GM10248 (cell line): Measurements from ENCODE around the gene CKM.

Source experiments
- CTCF ChIA-PET: fragments of 300-600 bp; sonication (Branson Sonifier 250); formaldehyde crosslinking; extraction: SDS; loops from one replicate; lab custom pipeline; 2021; ENCODE audit warnings: antibody characterized with exemption; lab: Yijun Ruan, JAX
- POLR2A ChIA-PET: fragments of 350-650 bp; sonication (Branson Sonifier 250); formaldehyde crosslinking; extraction: SDS; loops from one replicate; lab custom pipeline; 2020; ENCODE audit warnings: antibody characterized with exemption; lab: Yijun Ruan, JAX
- DNase-seq: peaks from one replicate; pipeline ENCODE4 v3.0.0; 2012; ENCODE audit errors: extremely low spot score
- TF ChIP-seq, protein P1 (sequence below): IDR thresholded peaks from 2 replicates; pipeline ENCODE4 v1.5.1; 2012; ENCODE audit warnings: mild to moderate bottlenecking, low read depth; ENCODE audit errors: extremely low read depth, missing control alignments, control extremely low read depth

CKM gene

DNA sequence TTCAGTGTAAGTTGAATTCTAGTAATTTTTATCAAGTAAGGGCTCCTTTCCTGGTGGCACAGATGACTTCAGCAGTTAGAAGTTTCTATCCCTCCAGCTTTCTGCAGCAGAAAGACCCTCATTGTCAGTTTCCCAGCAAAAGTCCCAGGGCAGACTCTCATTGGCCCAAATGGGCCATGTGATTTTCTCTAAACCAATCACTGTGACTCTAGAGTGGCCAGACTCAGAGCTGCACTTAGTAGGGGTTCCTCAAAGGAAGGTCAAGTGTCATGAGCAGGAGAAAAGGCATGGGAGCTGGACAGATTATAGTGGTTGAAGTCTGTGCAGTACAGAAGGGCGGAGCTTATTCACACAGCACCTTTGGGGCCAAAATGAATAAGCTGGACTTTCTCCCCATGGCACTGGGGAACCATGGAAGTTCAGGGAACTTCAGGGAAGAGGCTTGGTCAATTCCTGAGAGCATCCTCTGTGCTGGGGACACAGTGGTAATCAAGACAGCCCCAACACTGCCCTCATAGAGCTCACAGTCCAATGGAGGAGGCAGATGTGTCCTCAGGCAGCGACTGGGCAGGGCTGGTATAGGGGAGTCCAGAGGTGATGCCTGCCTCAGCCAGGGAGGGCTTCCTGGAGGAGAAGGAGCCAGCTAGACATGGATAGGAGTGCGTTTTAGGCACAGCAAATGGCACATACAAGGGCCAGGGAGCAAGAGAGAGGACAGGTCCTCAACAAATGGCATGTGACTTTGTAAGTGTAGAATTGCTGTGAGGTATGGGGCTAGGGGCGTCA is 18.3 kb downstream of the CKM start:
- ChIA-PET CTCF (interaction anchor here (1.5 kb wide), 1 partner anchor 13 kb away, joined by 4 read pairs; no protein-coding TSS in a partner anchor), POLR2A (no interaction called here)
- TF ChIP-seq, protein P1, sequence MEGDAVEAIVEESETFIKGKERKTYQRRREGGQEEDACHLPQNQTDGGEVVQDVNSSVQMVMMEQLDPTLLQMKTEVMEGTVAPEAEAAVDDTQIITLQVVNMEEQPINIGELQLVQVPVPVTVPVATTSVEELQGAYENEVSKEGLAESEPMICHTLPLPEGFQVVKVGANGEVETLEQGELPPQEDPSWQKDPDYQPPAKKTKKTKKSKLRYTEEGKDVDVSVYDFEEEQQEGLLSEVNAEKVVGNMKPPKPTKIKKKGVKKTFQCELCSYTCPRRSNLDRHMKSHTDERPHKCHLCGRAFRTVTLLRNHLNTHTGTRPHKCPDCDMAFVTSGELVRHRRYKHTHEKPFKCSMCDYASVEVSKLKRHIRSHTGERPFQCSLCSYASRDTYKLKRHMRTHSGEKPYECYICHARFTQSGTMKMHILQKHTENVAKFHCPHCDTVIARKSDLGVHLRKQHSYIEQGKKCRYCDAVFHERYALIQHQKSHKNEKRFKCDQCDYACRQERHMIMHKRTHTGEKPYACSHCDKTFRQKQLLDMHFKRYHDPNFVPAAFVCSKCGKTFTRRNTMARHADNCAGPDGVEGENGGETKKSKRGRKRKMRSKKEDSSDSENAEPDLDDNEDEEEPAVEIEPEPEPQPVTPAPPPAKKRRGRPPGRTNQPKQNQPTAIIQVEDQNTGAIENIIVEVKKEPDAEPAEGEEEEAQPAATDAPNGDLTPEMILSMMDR = no peak
- no peak for DNase-seq

DNA sequence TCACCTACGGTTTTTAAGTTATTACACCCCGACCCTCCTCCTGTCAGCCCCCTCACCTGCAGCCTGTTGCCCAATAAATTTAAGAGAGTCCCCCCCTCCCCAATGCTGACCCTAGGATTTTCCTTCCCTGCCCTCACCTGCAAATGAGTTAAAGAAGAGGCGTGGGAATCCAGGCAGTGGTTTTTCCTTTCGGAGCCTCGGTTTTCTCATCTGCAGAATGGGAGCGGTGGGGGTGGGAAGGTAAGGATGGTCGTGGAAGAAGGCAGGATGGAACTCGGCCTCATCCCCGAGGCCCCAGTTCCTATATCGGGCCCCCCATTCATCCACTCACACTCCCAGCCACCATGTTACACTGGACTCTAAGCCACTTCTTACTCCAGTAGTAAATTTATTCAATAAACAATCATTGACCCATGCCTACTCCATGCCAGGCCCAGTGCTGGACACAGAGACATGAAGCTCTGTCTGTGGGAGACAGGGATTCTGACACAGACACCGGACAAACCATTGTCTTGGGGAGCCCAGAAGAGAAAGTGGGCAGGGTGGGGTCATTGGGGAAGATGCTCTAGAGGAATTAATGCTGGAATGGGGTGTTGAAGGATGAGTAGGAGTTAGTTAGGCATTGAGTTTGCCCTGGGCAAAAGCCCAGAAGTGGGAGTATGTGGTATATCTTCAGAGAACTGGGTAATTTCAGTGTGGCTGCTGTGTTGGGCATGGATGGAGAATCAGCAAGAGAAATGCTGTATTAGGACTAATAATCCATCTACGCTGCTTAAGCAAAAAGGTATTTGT is 19.2 kb downstream of the CKM start:
- ChIA-PET CTCF (interaction anchor here (1.5 kb wide), 1 partner anchor 12 kb away, joined by 4 read pairs; no protein-coding TSS in a partner anchor), POLR2A (no interaction called here)

DNA sequence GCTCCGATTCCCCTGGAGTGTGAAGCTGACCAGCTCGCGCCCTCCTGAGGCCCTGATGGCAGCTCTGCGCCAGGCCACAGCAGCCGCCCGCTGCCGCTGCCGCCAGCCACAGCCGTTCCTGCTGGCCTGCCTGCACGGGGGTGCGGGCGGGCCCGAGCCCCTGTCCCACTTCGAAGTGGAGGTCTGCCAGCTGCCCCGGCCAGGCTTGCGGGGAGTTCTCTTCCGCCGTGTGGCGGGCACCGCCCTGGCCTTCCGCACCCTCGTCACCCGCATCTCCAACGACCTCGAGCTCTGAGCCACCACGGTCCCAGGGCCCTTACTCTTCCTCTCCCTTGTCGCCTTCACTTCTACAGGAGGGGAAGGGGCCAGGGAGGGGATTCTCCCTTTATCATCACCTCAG is 20.3 kb downstream of the CKM start:
- CTCF ChIA-PET = no interaction called here
- POLR2A ChIA-PET = no interaction called here
- TF ChIP-seq, protein P1 = no peak
- DNase-seq = no peak

More for the DNA sequence above, 19.2 kb downstream of the CKM start:
- TF ChIP-seq, protein P1 = no peak
- no peak for DNase-seq

DNA sequence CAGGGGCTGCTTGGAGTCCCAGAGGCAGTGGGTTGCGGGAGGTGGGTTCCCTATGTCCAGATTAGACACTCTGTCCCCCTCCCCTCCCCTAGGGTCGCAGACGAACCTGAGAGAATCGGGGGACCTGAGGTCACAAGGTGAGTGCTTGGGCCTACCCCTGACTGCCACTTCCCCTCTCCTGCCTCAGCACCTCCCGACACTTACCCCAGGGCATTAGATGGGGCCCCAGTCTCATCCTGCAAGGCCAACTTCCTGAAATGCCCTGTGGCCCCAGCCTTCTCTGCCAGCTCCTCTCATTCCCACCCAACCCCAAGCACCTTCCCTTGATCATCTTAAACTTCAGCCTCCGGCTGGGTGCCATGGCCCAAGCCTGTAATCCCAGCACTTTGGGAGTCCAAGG is 23.0 kb downstream of the CKM start:
- TF ChIP-seq, protein P1 = no peak
- CTCF ChIA-PET = no interaction called here

DNA sequence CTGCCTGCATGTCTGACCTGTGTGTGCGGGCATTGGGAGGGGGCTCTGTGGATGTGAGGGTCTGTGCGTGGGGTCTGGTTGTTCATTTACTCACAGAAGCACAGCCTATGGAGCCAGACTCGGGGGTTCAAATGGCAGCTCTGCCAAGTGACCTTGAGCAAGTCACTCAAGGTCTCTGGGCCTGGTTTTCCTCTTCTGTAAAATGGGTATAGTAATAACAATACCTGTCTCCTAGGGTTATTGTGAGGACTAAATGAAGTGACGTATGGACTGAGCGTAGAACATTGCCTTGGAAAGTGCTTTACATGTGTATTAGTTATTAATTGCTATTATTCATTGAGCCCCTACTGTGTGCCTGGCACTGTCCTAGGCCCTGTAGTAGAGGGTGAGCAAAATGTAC is 24.4 kb downstream of the CKM start:
- ChIA-PET CTCF (no interaction called here), POLR2A (no interaction called here)
- no peak for DNase-seq
- TF ChIP-seq, protein P1 = no peak

More for the DNA sequence above, 23.0 kb downstream of the CKM start:
- DNase-seq = no peak
- POLR2A ChIA-PET = no interaction called here

DNA sequence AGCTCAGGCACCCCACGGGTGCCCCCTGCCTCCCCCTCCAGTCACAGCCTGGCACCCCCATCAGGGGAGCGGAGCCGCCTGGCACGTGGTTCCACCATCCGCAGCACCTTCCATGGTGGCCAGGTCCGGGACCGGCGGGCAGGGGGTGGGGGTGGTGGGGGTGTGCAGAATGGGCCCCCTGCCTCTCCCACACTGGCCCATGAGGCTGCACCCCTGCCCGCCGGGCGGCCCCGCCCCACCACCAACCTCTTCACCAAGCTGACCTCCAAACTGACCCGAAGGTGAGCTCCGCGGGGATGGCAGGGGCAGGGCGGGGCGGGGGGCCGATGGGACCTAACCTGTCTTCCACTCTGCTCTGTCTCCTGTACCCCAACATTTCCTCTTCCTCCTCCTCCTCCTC is 25.0 kb downstream of the CKM start:
- ChIA-PET POLR2A (no interaction called here), CTCF (no interaction called here)
- TF ChIP-seq, protein P1 = no peak
- no peak for DNase-seq
